GM21786 (cell line): ENCODE results near the gene SEC24C.
"Not testable (repeated sequence)": the region's sequence is repeated elsewhere in the genome, so short reads cannot be mapped to it uniquely, and the experiment has no call there.

Source experiments
- ATAC-seq: cut with Tn5 transposase; IDR thresholded peaks from one replicate; pipeline ENCODE4 v1.9.1; 2021; ENCODE audit not compliant: unreplicated experiment

SEC24C gene

DNA sequence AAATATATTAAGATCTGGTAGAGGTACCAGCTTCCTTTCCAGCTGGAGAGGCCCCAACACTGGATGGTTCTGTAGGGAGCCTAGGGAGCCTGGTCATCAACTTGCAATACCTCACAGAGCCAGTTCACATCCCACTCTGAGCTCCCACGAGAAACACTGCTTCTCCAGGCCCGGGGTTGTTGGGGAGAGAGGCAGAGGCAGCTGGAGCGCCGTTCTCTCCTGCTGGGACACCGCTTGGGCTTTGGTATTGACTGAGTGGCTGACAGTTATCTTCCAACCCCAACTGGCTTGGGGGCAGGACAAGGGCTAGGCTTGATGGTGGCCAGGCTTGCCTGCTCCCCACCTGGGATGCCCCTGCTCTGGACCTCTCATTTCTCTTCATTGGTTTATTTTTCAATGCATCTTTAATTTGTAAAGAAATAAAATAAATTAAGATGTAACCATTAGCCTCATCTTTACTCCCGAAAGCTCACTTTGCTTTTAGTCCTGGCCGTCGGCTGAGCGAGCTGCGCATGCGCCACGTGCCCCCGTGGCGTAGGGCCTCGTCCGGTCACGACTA, 27.6 kb downstream of the SEC24C start:
- no peak for ATAC-seq

DNA sequence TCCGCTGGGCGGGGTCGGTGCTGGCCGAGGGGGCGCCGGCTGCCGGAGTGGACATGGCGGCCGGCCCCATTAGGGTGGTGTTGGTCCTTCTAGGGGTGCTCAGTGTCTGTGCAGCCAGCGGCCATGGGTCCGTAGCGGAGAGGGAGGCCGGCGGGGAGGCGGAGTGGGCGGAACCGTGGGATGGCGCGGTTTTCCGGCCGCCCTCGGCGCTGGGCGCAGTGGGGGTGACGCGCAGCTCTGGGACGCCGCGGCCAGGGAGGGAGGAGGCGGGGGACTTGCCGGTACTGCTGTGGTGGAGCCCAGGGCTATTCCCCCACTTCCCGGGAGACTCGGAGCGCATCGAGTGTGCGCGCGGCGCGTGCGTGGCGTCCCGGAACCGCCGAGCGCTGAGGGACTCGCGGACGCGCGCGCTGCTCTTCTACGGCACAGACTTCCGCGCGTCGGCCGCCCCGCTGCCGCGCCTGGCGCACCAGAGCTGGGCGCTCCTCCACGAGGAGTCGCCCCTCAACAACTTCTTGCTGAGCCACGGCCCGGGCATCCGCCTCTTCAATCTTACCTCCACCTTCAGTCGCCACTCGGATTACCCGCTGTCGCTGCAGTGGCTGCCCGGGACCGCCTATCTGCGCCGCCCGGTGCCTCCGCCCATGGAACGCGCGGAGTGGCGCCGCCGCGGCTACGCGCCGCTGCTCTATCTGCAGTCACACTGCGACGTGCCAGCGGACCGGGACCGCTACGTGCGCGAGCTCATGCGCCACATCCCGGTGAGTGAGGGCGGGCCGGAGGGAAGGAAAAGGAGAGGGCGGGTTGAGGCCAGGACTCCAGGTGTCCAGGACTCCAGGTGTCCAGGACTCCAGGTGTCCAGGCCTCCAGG, 28.3 kb downstream of the SEC24C start:
- ATAC-seq = peak; percentile 57

- no peak for ATAC-seq
Observed at GRCh38 chr10:73773152-73773879, 29.1 kb downstream of the SEC24C start.

DNA sequence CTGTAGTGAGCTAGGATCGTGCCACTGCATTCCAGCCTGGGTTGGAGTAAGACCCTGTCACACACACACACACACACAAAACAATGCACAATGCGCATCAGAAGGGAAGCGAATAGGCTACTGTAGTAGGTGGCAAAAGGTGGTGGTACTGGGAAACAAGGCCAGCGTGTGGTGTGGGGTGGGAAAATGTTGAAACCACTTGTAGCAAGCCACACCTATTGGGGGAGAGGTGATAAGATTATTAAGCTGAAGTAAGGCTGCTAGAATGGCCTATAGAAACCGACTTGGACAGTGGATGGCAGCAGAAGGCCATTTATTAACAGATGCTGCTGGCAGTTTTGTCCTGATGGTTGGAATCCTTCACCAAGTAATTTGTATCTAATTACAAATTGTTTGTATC, 30.5 kb downstream of the SEC24C start:
- ATAC-seq = no peak

GRCh38 chr10:73779018-73779417, 34.8 kb downstream of the SEC24C start:
- ATAC-seq = no peak

GRCh38 chr10:73779539-73780197, 35.5 kb downstream of the SEC24C start:
- ATAC-seq = no peak

- ATAC-seq = no peak
Observed at GRCh38 chr10:73780301-73780700, 36.1 kb downstream of the SEC24C start.

- ATAC-seq = no peak
Observed at GRCh38 chr10:73780966-73781365, 36.8 kb downstream of the SEC24C start.

DNA sequence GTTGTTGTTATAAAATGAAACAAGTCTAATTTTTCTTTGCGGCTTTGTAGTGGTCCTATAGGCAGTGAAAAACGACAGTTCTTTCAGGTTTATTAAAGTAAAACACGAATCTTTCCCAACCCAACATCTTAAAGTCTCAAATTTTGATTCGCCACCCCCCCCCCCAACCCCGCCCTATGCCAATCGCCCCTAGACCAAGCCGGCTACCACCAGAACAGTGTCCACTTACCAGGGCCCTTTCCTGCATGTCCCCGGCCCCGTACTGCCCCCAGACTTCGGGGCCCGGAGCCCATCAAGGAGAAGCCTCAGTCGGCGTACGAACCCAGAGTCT, 37.3 kb downstream of the SEC24C start:
- ATAC-seq = no peak

GRCh38 chr10:73781879-73782748, 37.9 kb downstream of the SEC24C start, which contains the start of gene CHCHD1:
Gene CHCHD1 (plus strand): TSS chr10:73782048. CDS start chr10:73782076, 28 bp downstream.
- peak; percentile 54 for ATAC-seq

GRCh38 chr10:73782749-73783085, 38.5 kb downstream of the SEC24C start:
- no peak for ATAC-seq

DNA sequence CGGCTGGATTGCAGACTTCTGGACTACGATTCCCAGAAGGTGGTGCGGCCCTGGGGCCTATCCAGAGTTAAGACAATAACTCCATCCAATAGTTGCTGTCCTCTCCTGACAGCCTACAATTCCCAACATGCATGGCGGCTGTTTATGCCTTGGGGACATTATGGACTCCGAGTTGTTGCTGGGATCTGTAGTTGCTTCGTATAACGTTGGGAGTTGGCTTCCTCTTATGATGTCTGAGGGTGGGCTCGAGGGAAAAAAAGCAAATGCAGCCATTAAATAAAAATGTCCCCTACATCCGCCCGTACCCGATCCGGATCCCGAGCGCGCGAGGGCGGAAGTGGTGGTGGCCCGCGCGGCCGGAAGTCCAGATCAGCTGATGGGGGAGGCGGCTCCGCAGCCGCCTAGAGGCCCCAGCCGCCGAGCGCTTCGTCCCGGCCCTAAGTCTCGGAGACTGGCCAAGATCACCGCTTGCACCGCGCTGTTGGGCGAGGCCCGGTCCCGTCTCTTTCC, 41.1 kb downstream of the SEC24C start, which contains the start of gene ZSWIM8:
ZSWIM8 (plus strand) TSS at position 396 of the 510 bp plus-strand sequence. CDS start 273 bp downstream, outside the sequence.
- ATAC-seq = peak; percentile 82

GRCh38 chr10:73785721-73786511, 41.7 kb downstream of the SEC24C start:
- ATAC-seq = peak; percentile 9

- no peak for ATAC-seq
Observed at GRCh38 chr10:73786512-73786885, 42.3 kb downstream of the SEC24C start.

DNA sequence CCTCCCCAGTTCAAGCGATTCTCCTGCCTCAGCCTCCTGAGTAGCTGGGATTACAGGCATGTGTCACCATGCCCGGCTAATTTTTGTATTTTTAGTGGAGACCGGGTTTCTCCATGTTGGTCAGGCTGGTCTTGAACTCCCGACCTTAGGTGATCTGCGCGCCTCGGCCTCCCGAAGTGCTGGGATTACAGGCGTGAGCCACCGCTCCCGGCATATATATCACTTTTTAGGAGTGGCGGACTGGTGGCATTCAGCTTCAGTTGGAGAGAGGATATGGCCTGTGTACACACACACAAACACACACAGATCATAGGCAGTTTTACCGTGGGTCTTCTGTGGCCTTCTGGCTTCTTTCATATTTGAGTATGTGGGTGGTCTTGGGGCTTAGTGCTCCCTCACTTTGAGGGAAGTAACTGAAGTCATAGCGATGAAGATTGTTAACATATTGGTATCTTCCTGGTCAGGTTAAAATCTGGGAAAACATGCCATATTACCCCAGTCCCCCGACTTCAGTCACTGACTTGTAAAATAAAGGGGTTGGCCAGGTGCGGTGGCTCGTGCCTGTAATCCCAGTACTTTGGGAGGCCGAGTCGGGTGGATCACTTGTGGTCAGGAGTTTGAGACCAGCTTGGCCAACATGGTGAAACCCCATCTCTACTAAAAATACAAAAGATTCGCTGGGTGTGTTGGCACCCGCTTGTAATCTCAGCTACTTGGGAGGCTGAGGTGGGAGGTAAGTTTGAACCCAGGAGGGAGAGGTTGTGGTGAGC, 43.0 kb downstream of the SEC24C start:
- not testable (repeated sequence) for ATAC-seq

GRCh38 chr10:73788864-73789658, 44.9 kb downstream of the SEC24C start:
- no peak for ATAC-seq

- no peak for ATAC-seq
Observed at GRCh38 chr10:73789659-73790055, 45.5 kb downstream of the SEC24C start.
